Astrocyte (in vitro differentiated cells and primary cell): ENCODE data around the gene CCDC174. TPM values are rescaled to one million over a fixed set of nuclear protein-coding genes. Genes with fewer than 3 reads are reported as not detected.
A peak's percentile ranks its signal among the peaks of the same experiment; 100 is the strongest.

Experiments
- DNase-seq: peaks from one replicate; pipeline ENCODE4 v3.0.0-alpha.2; 2010; ENCODE audit warnings: low read depth
- FAIRE-seq: peaks from 2 replicates; lab custom pipeline; 2011; peaks lifted over from hg19 to GRCh38; lab: Jason Lieb, UNC
- H2AFZ ChIP-seq: 2 replicates; pipeline ENCODE4 v1.6.0; 2012; ENCODE audit warnings: low read depth, low read length, inconsistent platforms
- H3K27ac ChIP-seq: 2 replicates; pipeline ENCODE4 v1.5.1; 2011; ENCODE audit warnings: low read depth, low read length, inconsistent platforms
- H3K27me3 ChIP-seq: 2 replicates; pipeline ENCODE4 v1.6.0; 2011; ENCODE audit warnings: low read length, inconsistent platforms; ENCODE audit not compliant: insufficient read depth
- H3K36me3 ChIP-seq: 2 replicates; pipeline ENCODE4 v1.5.1; 2011; ENCODE audit warnings: low read length, inconsistent platforms; ENCODE audit not compliant: insufficient read depth
- H3K4me1 ChIP-seq: 2 replicates; pipeline ENCODE4 v1.5.1; 2011; ENCODE audit warnings: low read length, inconsistent platforms; ENCODE audit not compliant: insufficient read depth
- H3K4me2 ChIP-seq: 2 replicates; pipeline ENCODE4 v1.6.0; 2012; ENCODE audit warnings: low read length, inconsistent platforms
- H3K4me3 ChIP-seq: 2 replicates; pipeline ENCODE4 v1.5.1; 2011; ENCODE audit warnings: low read depth, mild to moderate bottlenecking, low read length, inconsistent platforms; ENCODE audit not compliant: insufficient read depth
- H3K79me2 ChIP-seq: 2 replicates; pipeline ENCODE4 v1.6.0; 2012; ENCODE audit warnings: mild to moderate bottlenecking, low read length, inconsistent platforms; ENCODE audit not compliant: insufficient read depth
- H3K9ac ChIP-seq: 2 replicates; pipeline ENCODE4 v1.6.0; 2012; ENCODE audit warnings: mild to moderate bottlenecking, low read length, inconsistent platforms
- H3K9me3 ChIP-seq: 2 replicates; pipeline ENCODE4 v1.5.1; 2012; ENCODE audit warnings: low read depth, mild to moderate bottlenecking, low read length, inconsistent platforms; ENCODE audit not compliant: insufficient read depth
- H4K20me1 ChIP-seq: 2 replicates; pipeline ENCODE4 v1.6.0; 2012; ENCODE audit warnings: low read length, inconsistent platforms; ENCODE audit not compliant: insufficient read depth
- H3K27ac Mint-ChIP-seq: one replicate; pipeline ENCODE4 v1.8.0; 2021; ENCODE audit warnings: mild to moderate bottlenecking, mixed read lengths; ENCODE audit not compliant: unreplicated experiment
- H3K27me3 Mint-ChIP-seq: one replicate; pipeline ENCODE4 v1.8.0; 2021; ENCODE audit warnings: low read depth, mixed read lengths; ENCODE audit not compliant: unreplicated experiment
- H3K36me3 Mint-ChIP-seq: one replicate; pipeline ENCODE4 v1.8.0; 2021; ENCODE audit warnings: low read depth, mixed read lengths; ENCODE audit not compliant: unreplicated experiment
- H3K4me1 Mint-ChIP-seq: one replicate; pipeline ENCODE4 v1.8.0; 2021; ENCODE audit warnings: low read depth, mixed read lengths; ENCODE audit not compliant: unreplicated experiment
- H3K4me3 Mint-ChIP-seq: one replicate; pipeline ENCODE4 v1.8.0; 2021; ENCODE audit warnings: mild to moderate bottlenecking, moderate library complexity, mixed read lengths; ENCODE audit not compliant: unreplicated experiment
- H3K9me3 Mint-ChIP-seq: one replicate; pipeline ENCODE4 v1.8.0; 2021; ENCODE audit warnings: mild to moderate bottlenecking, mixed read lengths; ENCODE audit not compliant: unreplicated experiment
- EZH2 ChIP-seq: IDR thresholded peaks from 2 replicates; pipeline ENCODE4 v1.6.1; 2012; ENCODE audit warnings: mild to moderate bottlenecking, low read length, inconsistent platforms; ENCODE audit not compliant: insufficient read depth
- total RNA-seq: library from RNA; stranded (reverse); gene quantifications from 2 replicates; pipeline ENCODE4 v1.2.1, GENCODE V29; 2021
- TF ChIP-seq, protein P1 (sequence below): IDR thresholded peaks from 2 replicates; pipeline ENCODE4 v1.5.1; 2011; ENCODE audit warnings: low read depth, mild to moderate bottlenecking, inconsistent platforms, low read length, moderate library complexity; ENCODE audit not compliant: insufficient read depth

CCDC174 gene
- total RNA-seq, 1 donor from 2014 or later = 17.4 TPM

DNA sequence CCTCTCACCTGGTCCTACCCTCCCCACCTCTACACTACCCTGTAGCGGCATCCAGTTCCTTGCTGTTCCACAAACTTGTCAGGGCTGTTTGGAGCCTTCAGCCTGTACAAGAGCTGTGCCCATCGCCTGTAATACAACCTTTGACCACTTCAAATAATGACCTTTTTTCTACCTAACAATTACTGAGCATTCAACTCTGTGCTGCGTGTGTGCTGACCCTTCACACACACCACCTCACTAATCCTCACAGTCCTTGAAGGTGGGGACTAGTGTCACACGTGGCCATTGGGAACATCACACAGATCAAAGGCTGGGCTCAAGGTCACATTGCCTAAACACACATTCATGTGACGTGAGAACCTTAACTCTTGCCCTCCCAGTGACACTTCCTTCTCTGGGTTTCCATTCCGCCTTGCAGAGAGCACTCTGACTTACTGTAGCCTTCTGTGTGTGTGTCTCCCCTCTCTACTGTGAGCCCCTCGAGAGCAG, 26.5 kb downstream of the CCDC174 start:
- H3K27ac ChIP-seq = no peak overlapping the region
- no peaks in the 10 kb centered on the region for H3K36me3 ChIP-seq
- H3K4me1 Mint-ChIP-seq = no peaks in the 10 kb centered on the region
- H3K4me2 ChIP-seq = no peak overlapping the region
- DNase-seq = no peak
- H3K4me3 Mint-ChIP-seq = no peak overlapping the region
- no peaks in the 10 kb centered on the region for H3K9me3 ChIP-seq
- no peak overlapping the region for H3K27ac Mint-ChIP-seq
- no peak for FAIRE-seq
- no peaks in the 10 kb centered on the region for H3K9me3 Mint-ChIP-seq
- H3K9ac ChIP-seq = no peak overlapping the region
- H4K20me1 ChIP-seq = peaks cover 4% of the 10 kb centered on the region
- no peak overlapping the region for H2AFZ ChIP-seq
- peaks cover 2% of the 10 kb centered on the region for H3K27me3 Mint-ChIP-seq
- no peaks in the 10 kb centered on the region for H3K27me3 ChIP-seq
- TF ChIP-seq EZH2 = no peak
- TF ChIP-seq, protein P1, sequence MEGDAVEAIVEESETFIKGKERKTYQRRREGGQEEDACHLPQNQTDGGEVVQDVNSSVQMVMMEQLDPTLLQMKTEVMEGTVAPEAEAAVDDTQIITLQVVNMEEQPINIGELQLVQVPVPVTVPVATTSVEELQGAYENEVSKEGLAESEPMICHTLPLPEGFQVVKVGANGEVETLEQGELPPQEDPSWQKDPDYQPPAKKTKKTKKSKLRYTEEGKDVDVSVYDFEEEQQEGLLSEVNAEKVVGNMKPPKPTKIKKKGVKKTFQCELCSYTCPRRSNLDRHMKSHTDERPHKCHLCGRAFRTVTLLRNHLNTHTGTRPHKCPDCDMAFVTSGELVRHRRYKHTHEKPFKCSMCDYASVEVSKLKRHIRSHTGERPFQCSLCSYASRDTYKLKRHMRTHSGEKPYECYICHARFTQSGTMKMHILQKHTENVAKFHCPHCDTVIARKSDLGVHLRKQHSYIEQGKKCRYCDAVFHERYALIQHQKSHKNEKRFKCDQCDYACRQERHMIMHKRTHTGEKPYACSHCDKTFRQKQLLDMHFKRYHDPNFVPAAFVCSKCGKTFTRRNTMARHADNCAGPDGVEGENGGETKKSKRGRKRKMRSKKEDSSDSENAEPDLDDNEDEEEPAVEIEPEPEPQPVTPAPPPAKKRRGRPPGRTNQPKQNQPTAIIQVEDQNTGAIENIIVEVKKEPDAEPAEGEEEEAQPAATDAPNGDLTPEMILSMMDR = no peak
- no peaks in the 10 kb centered on the region for H3K4me1 ChIP-seq
- H3K4me3 ChIP-seq = no peak overlapping the region
- H3K79me2 ChIP-seq = no peaks in the 10 kb centered on the region
- H3K36me3 Mint-ChIP-seq = peaks cover 5% of the 10 kb centered on the region

DNA sequence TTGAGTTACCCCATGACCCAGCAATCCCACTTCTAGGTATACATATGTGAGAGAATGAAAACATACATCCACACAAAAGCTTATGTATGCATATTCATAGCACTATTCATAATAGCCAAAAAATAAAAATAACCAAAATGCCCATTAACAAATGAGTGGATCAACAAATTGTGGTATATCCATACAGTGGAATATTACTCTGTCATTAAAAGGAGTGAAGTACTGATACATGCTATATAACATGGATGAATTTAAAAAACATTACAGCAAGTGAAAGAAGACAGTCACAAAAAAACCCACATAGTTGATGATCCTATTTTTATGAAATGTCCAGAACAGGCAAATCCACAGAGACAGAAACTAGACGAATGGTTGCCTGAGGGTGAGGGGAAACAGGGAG, 28.6 kb downstream of the CCDC174 start:
- Mint-ChIP-seq H3K36me3 (peaks cover 6% of the 10 kb centered on the region), H3K9me3 (no peaks in the 10 kb centered on the region), H3K27me3 (peaks cover 2% of the 10 kb centered on the region), H3K27ac (no peak overlapping the region), H3K4me3 (no peak overlapping the region), H3K4me1 (no peaks in the 10 kb centered on the region)
- no peak overlapping the region for H2AFZ ChIP-seq
- H3K4me1 ChIP-seq = no peaks in the 10 kb centered on the region
- FAIRE-seq (no peak), DNase-seq (no peak)
- no peak for TF ChIP-seq EZH2
- TF ChIP-seq, protein P1 = no peak
- H3K27me3 ChIP-seq = no peaks in the 10 kb centered on the region
- no peaks in the 10 kb centered on the region for H3K79me2 ChIP-seq
- H3K27ac ChIP-seq = no peak overlapping the region
- no peaks in the 10 kb centered on the region for H3K9me3 ChIP-seq
- peaks cover 4% of the 10 kb centered on the region for H4K20me1 ChIP-seq
- H3K4me2 ChIP-seq = no peak overlapping the region
- no peak overlapping the region for H3K9ac ChIP-seq
- no peaks in the 10 kb centered on the region for H3K36me3 ChIP-seq
- H3K4me3 ChIP-seq = no peak overlapping the region

DNA sequence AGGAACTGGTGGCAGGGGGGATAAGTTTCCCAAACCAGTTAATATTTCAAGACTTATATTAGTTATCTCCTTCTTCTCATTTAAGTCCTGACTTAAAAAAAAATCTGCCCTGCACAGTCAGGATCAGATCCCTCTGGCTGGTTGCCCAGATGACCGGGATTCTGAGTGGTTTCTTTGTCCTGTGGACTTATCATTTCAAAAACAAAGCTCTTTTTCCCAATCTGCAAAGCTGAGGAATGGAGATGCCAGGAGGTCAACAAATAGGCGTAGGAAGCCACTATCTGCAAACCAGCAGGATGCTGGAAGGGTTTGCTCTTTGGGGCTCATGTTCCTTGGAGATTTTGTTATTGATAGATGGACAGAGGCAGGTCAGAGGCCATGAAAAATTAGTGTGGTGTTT, 29.2 kb downstream of the CCDC174 start:
- H3K9ac ChIP-seq = no peak overlapping the region
- no peaks in the 10 kb centered on the region for H3K79me2 ChIP-seq
- Mint-ChIP-seq H3K27me3 (peaks cover 4% of the 10 kb centered on the region), H3K9me3 (no peaks in the 10 kb centered on the region), H3K4me1 (no peaks in the 10 kb centered on the region), H3K4me3 (no peak overlapping the region), H3K27ac (no peak overlapping the region), H3K36me3 (peaks cover 6% of the 10 kb centered on the region)
- H3K9me3 ChIP-seq = no peaks in the 10 kb centered on the region
- H4K20me1 ChIP-seq = peaks cover 4% of the 10 kb centered on the region
- H3K27ac ChIP-seq = no peak overlapping the region
- FAIRE-seq (no peak), DNase-seq (peak; percentile 9)
- no peak overlapping the region for H3K4me2 ChIP-seq
- TF ChIP-seq EZH2 = no peak
- TF ChIP-seq, protein P1 = no peak
- H3K4me3 ChIP-seq = no peak overlapping the region
- no peaks in the 10 kb centered on the region for H3K36me3 ChIP-seq
- H2AFZ ChIP-seq = no peak overlapping the region
- H3K4me1 ChIP-seq = no peaks in the 10 kb centered on the region
- no peaks in the 10 kb centered on the region for H3K27me3 ChIP-seq
